NCI-H524 treated with DMSO at 0.1 percent for 48 hours (cell line): ENCODE results near the gene PSMC4.

Source experiments
- DNase-seq: peaks from one replicate; lab custom pipeline; 2025; lab: John Stamatoyannopoulos, UW

PSMC4 gene

GRCh38 chr19:39993605-39994004 lies 22.6 kb downstream of the PSMC4 start:
- DNase-seq: no peak

DNA sequence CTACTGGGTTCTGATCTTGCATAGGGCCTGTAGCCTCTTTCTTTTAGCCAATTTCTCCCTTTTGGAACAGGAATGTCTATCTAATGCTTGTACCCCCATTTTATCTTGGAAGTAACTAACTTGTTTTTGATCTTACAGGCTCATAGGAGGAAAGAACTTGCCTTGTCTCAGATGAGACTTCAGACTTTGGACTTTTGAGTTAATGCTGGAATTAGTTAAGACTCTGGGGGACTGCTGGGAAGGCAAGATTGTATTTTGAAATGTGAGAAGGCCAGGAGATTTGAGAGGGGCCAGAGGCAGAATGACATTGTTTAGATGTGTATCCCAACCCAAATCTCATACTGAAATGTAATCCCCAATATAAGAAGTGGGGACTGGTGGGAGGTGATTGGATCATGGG lies 23.4 kb downstream of the PSMC4 start:
- DNase-seq: no peak

GRCh38 chr19:39995794-39996193 lies 24.8 kb downstream of the PSMC4 start:
- no peak for DNase-seq

DNA sequence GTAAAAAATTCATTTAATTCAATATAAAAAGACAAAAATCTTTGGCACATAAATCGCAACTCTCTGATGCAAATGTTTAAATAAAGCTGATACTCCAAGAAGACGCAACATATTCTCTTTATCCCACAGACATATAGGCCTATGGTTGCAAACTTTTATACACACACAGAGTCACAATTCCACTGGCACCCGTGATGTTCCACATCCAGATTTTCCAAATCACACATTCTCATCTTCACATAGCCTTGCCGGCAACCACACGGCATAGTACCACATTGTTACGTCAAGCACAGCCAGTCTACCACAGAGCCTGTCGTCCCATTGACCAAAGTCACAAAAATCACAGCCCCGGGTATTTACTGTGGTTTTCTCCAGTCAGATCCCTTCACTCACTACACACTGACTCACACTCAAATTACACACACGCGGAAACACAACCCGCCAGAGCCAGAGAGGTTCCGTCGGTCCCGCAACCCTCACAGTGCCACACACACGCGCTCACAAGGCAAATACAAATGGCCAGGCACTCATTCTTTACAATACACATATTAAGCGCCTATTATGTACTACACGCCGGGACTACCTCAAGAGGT lies 25.3 kb downstream of the PSMC4 start:
- DNase-seq: peak; percentile 9

DNA sequence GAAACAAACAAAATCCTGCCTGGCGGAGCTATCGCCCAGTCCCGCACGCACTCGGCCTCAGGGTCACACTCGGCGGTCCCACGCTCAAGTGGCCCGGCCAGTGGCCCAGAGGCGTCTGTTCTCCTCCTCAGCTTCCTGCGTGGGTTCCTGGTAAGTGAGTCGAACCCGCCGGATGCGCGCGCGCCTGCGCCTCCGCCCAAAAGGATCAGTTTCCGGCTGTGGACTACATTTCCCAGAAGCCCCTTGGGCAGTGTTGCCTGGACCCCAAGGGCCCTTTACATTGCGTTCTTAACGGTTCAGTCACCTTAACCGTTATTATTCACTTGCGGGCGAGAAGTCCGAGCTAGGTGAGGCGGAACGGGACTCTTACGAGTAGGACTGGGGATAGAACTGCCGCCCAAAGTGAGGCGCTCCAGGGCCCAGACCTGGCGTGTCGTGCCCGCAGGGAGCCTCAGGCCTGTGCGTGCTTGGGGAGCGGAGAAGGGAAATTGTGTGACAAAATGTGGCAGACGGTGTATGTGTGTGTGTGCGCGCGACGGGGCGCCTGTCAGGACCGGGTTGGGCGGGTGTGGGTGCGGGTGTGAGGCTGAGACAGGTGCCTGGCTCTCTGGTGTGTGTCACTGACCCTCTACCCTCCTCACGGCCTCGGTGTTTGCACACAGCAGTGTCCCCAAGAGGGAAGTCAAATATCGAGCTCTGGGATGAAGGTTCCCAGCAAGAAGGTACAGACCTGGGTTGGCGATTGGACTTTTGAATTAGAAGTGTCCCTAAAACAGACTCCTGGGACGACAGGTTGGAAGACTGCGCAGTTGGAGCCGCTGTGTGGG lies 26.1 kb downstream of the PSMC4 start, which contains the start of gene ZNF546:
TSS of gene ZNF546 (plus strand) at position 250 of the 827 bp plus-strand sequence. CDS start 1,267 bp downstream, outside the sequence.
- peak; percentile 69 for DNase-seq

DNA sequence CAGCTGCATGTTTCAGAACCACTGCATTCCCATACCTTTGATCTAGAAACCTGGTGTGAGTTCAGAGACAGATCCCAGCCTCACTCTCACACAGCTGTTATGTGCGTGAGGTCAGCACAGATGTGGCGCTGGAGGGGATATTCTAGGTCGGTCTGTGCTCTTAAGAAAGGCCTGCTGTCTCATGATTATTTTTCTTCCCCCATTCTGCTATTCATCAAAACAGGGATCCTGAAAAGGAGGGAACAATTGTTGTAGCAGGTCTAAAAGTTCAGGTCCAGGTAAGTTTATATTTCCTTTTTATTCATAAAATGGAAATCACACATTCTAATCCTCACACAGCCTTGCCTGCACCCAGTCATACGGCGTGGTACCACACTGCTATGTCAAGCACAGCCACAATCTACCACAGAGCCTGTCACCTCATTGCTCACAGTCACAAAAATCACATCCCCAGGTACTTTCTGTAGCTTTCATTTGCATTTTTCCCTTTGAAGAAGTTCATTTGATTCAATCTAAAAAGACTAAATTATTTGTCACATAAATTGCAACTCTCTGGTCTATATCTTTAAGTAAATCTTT lies 26.8 kb downstream of the PSMC4 start:
- no peak for DNase-seq

DNA sequence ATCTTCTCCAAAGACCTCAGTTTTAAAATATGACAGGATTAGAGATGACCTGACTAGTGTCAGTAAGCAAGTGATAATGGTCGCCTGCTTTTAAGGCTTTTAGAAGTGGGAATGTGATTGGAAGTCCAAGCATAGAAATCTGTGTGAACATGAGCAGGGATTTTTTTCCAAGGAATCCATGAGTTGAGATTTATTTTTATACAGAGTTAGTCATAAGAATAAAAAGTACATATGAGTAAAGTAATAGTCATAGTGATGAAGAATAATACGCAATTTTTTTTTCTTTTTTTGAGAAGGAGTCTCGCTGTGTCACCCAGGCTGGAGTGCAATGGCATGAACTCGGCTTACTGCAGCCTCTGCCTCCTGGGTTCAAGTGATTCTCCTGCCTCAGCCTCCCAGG lies 27.5 kb downstream of the PSMC4 start:
- DNase-seq: no peak

GRCh38 chr19:40005691-40006272 lies 34.8 kb downstream of the PSMC4 start:
- DNase-seq: no peak

DNA sequence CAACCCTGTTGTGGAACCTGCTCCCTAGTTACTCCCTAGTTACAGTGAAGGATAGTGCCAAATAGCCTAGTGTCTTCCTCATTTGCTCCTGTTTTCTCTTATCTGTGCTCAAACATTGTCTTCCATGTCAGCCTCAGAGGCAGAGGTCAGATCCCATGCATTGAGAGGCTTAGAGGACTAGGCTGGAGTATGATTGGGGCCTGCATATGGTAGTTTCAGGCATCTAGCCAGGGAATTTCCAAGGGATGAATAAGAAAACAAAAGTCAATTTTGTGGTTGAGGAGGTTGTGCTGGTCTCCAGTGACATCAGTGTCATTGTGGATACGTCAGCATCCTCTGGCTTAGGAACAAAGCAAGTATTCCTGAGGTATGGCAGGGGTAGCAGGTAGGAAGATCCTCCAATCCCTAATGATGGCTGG lies 35.3 kb downstream of the PSMC4 start:
- no peak for DNase-seq

GRCh38 chr19:40009674-40010073 lies 38.7 kb downstream of the PSMC4 start:
- DNase-seq: no peak

- no peak for DNase-seq
Observed at GRCh38 chr19:40013991-40014390, 43.0 kb downstream of the PSMC4 start.

DNA sequence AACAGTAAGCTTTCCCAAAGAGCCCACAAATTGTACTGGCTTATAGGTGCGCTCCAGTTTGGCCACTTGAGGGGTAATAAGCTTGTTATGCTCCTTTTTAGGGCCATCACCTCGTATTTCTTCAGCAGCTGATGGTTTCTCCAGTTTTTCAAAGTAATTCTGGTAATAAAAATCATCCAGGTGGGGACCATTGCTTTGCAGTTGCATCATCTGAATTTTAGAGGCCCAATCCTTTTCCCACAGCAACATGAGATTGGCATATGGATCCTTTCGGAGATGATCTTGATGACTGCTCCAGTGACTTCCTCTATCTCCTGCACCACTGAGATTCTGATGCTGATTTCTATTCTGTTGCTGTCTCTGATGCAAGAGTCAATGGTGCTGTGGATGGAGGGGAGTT lies 53.0 kb downstream of the PSMC4 start:
- DNase-seq: no peak

- DNase-seq: no peak
Observed at GRCh38 chr19:40025938-40026596, 55.1 kb downstream of the PSMC4 start.

- no peak for DNase-seq
Observed at GRCh38 chr19:40026597-40026970, 55.6 kb downstream of the PSMC4 start.
